ENCODE measurements around the gene NIFK.

NIFK gene

DNA sequence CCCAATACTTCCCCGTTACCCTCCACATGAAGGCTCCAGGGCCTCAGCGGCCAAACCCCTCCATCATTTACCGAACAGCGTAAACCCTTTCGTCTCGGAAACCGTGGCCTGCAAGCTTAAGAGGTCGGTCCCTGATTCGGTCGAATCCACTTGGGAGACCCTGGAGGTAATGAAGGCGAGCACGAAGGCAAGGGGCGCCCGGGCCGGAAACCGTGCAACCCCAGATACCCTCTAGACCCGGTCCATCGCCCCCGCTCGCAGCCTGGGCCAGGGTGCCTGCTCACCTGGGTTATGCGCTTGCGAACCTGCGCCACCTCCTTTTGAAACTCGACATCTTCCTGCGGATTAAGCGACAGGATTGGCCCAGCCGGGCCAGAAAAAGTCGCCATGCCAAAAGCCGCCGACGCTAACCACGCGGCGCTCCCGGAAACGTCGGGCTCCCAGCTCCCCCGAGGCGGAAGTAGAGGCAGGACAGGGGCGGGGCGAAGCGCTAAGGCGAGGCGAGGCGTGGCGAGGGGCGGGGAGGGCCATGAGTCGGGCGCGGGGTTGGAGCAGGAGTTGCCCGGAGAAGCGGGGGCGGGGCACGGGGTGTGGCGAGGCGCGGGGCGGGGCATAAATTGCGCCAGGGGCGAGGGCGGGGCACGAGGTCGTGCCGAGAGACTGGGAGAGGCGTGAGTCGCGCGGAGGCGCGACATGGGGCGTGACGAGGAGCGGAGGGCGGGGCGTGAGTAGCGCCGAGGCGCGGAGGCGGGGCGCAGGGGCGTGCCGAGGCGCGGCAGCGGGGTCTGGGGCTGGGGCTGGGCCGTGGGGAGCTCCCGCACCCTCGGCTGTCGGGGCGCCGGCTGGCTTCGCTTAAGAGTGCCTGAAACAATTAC lies at the start of gene NIFK:
NIFK (minus strand) TSS at position 414 of the 875 bp plus-strand sequence; CDS start at position 389, 25 bp downstream.
- peaks cover 48% of the 10 kb centered on the region for H3K79me2 ChIP-seq (ENCODE audit: insufficient read depth, low read length)
- no peak for TF ChIP-seq EZH2phosphoT487 (IDR thresholded peaks at IDR 0.05; ENCODE audit: borderline replicate concordance)
- TF ChIP-seq, protein P1, sequence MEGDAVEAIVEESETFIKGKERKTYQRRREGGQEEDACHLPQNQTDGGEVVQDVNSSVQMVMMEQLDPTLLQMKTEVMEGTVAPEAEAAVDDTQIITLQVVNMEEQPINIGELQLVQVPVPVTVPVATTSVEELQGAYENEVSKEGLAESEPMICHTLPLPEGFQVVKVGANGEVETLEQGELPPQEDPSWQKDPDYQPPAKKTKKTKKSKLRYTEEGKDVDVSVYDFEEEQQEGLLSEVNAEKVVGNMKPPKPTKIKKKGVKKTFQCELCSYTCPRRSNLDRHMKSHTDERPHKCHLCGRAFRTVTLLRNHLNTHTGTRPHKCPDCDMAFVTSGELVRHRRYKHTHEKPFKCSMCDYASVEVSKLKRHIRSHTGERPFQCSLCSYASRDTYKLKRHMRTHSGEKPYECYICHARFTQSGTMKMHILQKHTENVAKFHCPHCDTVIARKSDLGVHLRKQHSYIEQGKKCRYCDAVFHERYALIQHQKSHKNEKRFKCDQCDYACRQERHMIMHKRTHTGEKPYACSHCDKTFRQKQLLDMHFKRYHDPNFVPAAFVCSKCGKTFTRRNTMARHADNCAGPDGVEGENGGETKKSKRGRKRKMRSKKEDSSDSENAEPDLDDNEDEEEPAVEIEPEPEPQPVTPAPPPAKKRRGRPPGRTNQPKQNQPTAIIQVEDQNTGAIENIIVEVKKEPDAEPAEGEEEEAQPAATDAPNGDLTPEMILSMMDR (conservative IDR thresholded peaks at IDR 0.05; ENCODE audit: low read length) = no peak

DNA sequence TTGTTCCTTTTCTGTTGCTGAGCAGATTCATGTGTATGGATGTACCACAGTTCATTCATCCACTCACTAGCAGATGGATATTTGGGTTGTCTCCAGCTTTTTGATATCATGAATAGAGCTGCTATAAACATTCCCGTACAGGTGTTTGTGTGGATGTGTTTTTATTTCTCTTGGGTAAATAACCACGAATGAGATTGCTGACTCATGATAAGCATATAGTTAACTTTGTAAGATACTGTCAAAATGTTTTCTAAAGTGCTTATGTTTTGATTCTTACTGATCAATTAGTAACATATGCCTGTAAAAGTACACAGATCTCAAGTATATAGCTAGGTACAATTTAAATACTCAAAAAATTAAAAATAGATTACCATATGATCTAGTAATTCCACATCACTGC lies 46.5 kb upstream of the NIFK start:
- no peak overlapping the region for H2AFZ ChIP-seq (ENCODE audit: low read length)
- no peak overlapping the region for H3K9ac ChIP-seq (ENCODE audit: low read depth, low read length, poor library complexity, severe bottlenecking)
- no peaks in the 10 kb centered on the region for H3K36me3 ChIP-seq (ENCODE audit: insufficient read depth, low read length)
- H3K79me2 ChIP-seq (ENCODE audit: insufficient read depth, low read length) = no peaks in the 10 kb centered on the region
- no peaks in the 10 kb centered on the region for H3K27me3 ChIP-seq (ENCODE audit: insufficient read depth, low read length, poor library complexity, severe bottlenecking)
- H3K4me2 ChIP-seq (ENCODE audit: low read depth, low read length, poor library complexity, severe bottlenecking) = no peak overlapping the region
- H4K20me1 ChIP-seq (ENCODE audit: insufficient read depth, low read length, poor library complexity, severe bottlenecking) = no peaks in the 10 kb centered on the region
- no peaks in the 10 kb centered on the region for H3K4me1 ChIP-seq (ENCODE audit: insufficient read depth, low read length, poor library complexity, severe bottlenecking)
- H3K4me3 ChIP-seq (ENCODE audit: low read length, poor library complexity, severe bottlenecking) = no peak overlapping the region
- no peak for TF ChIP-seq EZH2phosphoT487 (IDR thresholded peaks at IDR 0.05; ENCODE audit: borderline replicate concordance)
- TF ChIP-seq, protein P1 (conservative IDR thresholded peaks at IDR 0.05; ENCODE audit: low read length) = no peak
- no peaks in the 10 kb centered on the region for H3K9me3 ChIP-seq (ENCODE audit: insufficient read depth, low read depth, low read length)
- H3K9me2 ChIP-seq (replicated peaks; ENCODE audit: low read depth, low read length) = no peaks in the 10 kb centered on the region
- no peaks in the 10 kb centered on the region for H3F3A ChIP-seq (ENCODE audit: low read depth)

More for the DNA sequence above, at the start of gene NIFK:
- Histone ChIP-seq H2AFZ (ENCODE audit: low read length) (peak within 1 kb of the TSS; percentile 86), H3K27me3 (ENCODE audit: insufficient read depth, low read length, poor library complexity, severe bottlenecking) (no peaks in the 10 kb centered on the region), H3K9me3 (ENCODE audit: insufficient read depth, low read depth, low read length) (no peaks in the 10 kb centered on the region), H3F3A (ENCODE audit: low read depth) (no peaks in the 10 kb centered on the region), H4K20me1 (ENCODE audit: insufficient read depth, low read length, poor library complexity, severe bottlenecking) (peaks cover 25% of the 10 kb centered on the region), H3K4me1 (ENCODE audit: insufficient read depth, low read length, poor library complexity, severe bottlenecking) (peaks cover 20% of the 10 kb centered on the region), H3K36me3 (ENCODE audit: insufficient read depth, low read length) (peaks cover 12% of the 10 kb centered on the region), H3K9ac (ENCODE audit: low read depth, low read length, poor library complexity, severe bottlenecking) (peak within 1 kb of the TSS; percentile 84), H3K9me2 (replicated peaks; ENCODE audit: low read depth, low read length) (no peaks in the 10 kb centered on the region), H3K4me3 (ENCODE audit: low read length, poor library complexity, severe bottlenecking) (peak within 1 kb of the TSS; percentile 89), H3K4me2 (ENCODE audit: low read depth, low read length, poor library complexity, severe bottlenecking) (peak within 1 kb of the TSS; percentile 79)

DNA sequence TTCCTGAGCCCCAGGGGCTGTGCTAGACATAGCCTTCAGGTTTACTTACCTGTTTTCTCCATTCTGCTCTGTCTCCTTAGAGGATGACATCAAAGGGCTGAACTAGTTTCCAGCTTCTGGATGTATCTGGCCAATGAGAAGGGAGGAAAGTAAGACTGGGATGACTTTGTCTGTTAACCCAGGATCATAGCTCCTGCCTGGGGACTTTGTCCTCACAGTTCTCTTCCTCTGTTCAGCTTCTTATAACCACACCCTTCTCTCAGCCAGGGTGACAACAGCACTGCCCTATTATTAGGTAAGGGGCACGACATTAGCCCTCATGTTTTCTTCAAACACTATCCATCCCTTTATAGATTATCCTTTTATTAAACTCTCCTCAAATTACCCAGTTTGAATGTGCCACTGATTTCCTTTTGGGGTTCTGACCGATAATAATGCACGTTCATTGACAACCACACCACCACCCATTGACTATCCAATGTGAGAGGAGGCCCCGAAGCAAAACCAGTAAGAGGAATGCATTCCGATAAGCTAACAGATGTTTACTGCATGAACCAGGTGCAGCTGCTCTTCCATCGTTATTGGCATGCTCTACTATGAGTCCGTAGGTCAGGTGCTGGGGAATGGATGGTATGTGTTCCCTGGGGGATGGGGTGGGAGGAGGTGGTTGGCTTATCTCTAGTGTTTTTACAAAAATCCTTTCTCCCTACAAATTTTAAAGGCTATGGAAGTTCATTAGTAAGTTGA lies 42.2 kb upstream of the NIFK start:
- H3K9me2 ChIP-seq (replicated peaks; ENCODE audit: low read depth, low read length) = no peaks in the 10 kb centered on the region
- H3F3A ChIP-seq (ENCODE audit: low read depth) = no peaks in the 10 kb centered on the region
- H3K79me2 ChIP-seq (ENCODE audit: insufficient read depth, low read length) = no peaks in the 10 kb centered on the region
- no peaks in the 10 kb centered on the region for H4K20me1 ChIP-seq (ENCODE audit: insufficient read depth, low read length, poor library complexity, severe bottlenecking)
- H3K36me3 ChIP-seq (ENCODE audit: insufficient read depth, low read length) = no peaks in the 10 kb centered on the region
- H3K4me2 ChIP-seq (ENCODE audit: low read depth, low read length, poor library complexity, severe bottlenecking) = no peak overlapping the region
- no peaks in the 10 kb centered on the region for H3K9me3 ChIP-seq (ENCODE audit: insufficient read depth, low read depth, low read length)
- no peaks in the 10 kb centered on the region for H3K4me1 ChIP-seq (ENCODE audit: insufficient read depth, low read length, poor library complexity, severe bottlenecking)
- H2AFZ ChIP-seq (ENCODE audit: low read length) = no peak overlapping the region
- TF ChIP-seq, protein P1 (conservative IDR thresholded peaks at IDR 0.05; ENCODE audit: low read length) = no peak
- TF ChIP-seq EZH2phosphoT487 (IDR thresholded peaks at IDR 0.05; ENCODE audit: borderline replicate concordance) = no peak
- H3K4me3 ChIP-seq (ENCODE audit: low read length, poor library complexity, severe bottlenecking) = no peak overlapping the region
- H3K27me3 ChIP-seq (ENCODE audit: insufficient read depth, low read length, poor library complexity, severe bottlenecking) = no peaks in the 10 kb centered on the region
- no peak overlapping the region for H3K9ac ChIP-seq (ENCODE audit: low read depth, low read length, poor library complexity, severe bottlenecking)
